AG09309 (cell line): ENCODE data around the gene TMEM74B.
"Not testable (repeated sequence)": the region's sequence is repeated elsewhere in the genome, so short reads cannot be mapped to it uniquely, and the experiment has no call there.

Experiments used
- DNase-seq: peaks from one replicate; pipeline ENCODE4 v3.0.0-alpha.2; 2010; ENCODE audit warnings: low read depth
- H3K4me3 ChIP-seq: 2 replicates; pipeline ENCODE4 v1.5.1; 2011; ENCODE audit warnings: mild to moderate bottlenecking, low read depth, low read length, moderate library complexity; ENCODE audit not compliant: control insufficient read depth
- CTCF ChIP-seq: IDR thresholded peaks from 2 replicates; pipeline ENCODE4 v1.5.1; 2011; ENCODE audit warnings: mild to moderate bottlenecking, low read depth, low read length, inconsistent platforms; ENCODE audit not compliant: insufficient read depth, control insufficient read depth; ENCODE audit errors: missing control alignments

TMEM74B gene

GRCh38 chr20:1150218-1150617, 34.6 kb downstream of the TMEM74B start:
- TF ChIP-seq CTCF, result no peak

DNA sequence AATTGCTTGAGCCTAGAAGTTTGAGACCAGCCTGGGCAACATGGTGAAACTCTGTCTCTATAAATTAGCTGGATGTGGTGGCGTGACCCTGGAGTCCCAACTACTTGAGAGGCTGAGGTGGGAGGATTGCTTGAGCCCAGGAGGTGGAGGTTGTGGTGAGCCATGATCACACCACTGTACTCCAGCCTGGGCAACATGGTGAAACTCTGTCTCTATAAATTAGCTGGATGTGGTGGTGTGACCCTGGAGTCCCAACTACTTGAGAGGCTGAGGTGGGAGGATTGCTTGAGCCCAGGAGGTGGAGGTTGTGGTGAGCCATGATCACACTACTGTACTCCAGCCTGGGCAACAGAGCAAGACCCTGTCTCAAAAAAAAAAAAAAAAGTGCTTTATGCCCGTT, 35.0 kb downstream of the TMEM74B start:
- not testable (repeated sequence) for DNase-seq

More at GRCh38 chr20:1150218-1150617, 34.6 kb downstream of the TMEM74B start:
- DNase-seq, result no peak
- no peak overlapping the region for H3K4me3 ChIP-seq

DNA sequence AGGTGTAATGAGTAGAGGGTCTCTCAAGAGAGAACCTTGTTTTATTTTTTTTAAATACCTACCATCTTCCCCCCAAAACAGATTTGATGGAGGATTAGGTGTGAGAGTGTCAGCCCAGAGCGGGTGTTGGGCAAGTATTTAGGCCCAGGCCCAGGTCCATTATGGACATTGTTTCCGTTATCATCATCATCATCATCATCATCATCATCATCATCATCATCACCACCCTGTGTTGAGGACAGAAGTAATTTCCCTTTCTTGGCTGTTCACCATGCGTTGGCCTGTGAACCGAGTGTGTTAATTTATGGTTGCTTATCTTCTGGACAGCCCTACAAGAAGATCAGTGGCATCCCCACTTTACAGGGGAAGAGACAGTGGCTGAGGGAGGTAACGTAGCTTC, 37.8 kb downstream of the TMEM74B start:
- no peak for DNase-seq
- no peak for TF ChIP-seq CTCF
- no peak overlapping the region for H3K4me3 ChIP-seq

More for the DNA sequence above, 35.0 kb downstream of the TMEM74B start:
- H3K4me3 ChIP-seq, result not testable (repeated sequence)

DNA sequence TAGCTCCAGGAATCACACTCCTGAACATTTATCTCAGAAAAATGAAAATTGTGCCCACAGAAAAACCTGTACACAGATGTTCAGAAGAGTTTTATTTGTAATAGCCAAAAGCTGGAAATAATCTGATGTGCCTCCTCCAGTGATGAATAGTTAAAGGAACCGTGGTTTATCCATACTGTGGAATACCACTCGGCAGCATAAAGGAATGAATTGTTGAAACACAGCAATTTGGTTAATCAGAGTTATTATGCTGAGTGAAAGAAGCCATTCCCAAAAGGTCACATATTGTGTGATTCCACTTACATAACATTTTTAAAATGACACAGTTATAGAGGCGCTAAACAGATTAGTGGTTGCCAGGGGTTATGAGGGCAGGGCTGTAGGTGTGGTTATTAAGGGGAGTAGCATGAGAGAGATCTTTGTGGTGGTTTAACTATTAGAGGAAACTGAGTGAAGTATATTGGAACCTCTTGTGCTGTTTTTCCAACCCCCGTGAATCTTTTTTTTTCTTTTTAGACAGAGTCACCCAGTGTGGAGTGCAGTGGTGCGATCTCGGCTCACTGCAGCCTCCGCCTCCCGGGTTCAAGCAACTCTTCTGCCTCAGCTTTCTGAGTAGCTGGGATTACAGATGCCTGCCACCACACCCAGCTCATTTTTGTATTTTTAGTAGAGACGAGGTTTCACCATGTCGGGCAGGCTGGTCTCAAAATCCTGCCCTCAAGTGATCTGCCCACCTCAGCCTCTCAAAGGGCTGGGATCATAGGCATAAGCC, 40.2 kb downstream of the TMEM74B start:
- no peak for DNase-seq
- H3K4me3 ChIP-seq, result no peak overlapping the region
- no peak for TF ChIP-seq CTCF

GRCh38 chr20:1137236-1137635, 47.5 kb downstream of the TMEM74B start:
- DNase-seq, result no peak
- H3K4me3 ChIP-seq, result no peak overlapping the region
- TF ChIP-seq CTCF, result no peak

DNA sequence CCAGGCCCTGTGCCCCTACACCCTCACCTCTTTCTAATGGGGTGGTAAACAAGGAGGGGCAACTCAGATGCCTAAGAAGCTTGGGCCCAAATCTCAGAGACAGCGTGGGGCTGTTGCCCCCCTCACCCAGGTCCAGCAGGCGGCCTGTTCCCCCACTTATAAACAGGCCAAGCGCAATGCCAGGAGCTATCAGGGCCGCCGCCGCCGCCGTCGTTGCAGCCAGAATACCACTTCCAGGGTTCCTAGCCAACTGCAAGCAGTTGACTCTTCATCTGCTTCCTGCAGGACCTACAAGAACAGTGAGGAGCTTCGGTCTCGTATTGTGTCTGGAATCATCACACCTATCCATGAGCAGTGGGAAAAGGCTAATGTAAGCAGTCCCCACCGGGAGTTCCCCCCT, 49.9 kb downstream of the TMEM74B start:
- no peak for TF ChIP-seq CTCF
- H3K4me3 ChIP-seq, result no peak overlapping the region
- DNase-seq, result no peak

DNA sequence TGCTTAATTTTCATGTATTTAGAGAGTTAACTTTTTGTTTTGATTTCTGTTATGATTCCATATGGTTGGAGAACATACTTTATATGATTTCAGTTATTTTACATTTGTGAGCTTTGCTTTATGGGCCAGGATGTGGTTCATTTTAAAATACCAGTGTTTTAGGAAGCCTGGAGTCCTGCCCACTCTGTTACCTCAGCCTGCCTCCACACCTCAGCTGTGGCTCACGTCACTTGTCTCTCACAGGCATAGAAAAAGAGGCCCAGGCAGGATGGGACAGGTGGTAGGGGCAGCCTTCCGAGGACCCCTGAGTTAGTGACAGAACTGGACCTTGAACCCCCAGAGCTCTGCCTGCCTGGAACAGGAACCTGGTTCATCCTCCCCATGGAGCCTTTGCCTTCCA, 50.4 kb downstream of the TMEM74B start:
- no peak overlapping the region for H3K4me3 ChIP-seq
- no peak for TF ChIP-seq CTCF
- DNase-seq, result no peak
